H54 (cell line): ENCODE measurements around the gene FRZB.

Source experiments
- DNase-seq: peaks from one replicate; pipeline ENCODE4 v3.0.0; 2011; ENCODE audit warnings: low spot score, mixed read lengths; ENCODE audit not compliant: insufficient read length
- FAIRE-seq: peaks from 3 replicates; lab custom pipeline; 2011; peaks lifted over from hg19 to GRCh38; lab: Jason Lieb, UNC
- POLR2A ChIP-seq: IDR thresholded peaks from 2 replicates; pipeline ENCODE4 v1.6.1; 2011; ENCODE audit warnings: low read depth, mild to moderate bottlenecking, low read length

Gene FRZB

GRCh38 chr2:182845794-182846417 is 20.5 kb downstream of the FRZB start:
- TF ChIP-seq POLR2A: no peak
- FAIRE-seq (no peak), DNase-seq (no peak)

- no peak for TF ChIP-seq POLR2A
- FAIRE-seq (no peak), DNase-seq (no peak)
Measured at GRCh38 chr2:182836451-182836850, 30.0 kb downstream of the FRZB start.

- DNase-seq (no peak), FAIRE-seq (no peak)
- TF ChIP-seq POLR2A: no peak
Measured at GRCh38 chr2:182834293-182834692, 32.1 kb downstream of the FRZB start.

GRCh38 chr2:182833084-182833854 is 33.2 kb downstream of the FRZB start:
- FAIRE-seq: no peak
- no peak for DNase-seq
- no peak for TF ChIP-seq POLR2A

- FAIRE-seq: no peak
- no peak for TF ChIP-seq POLR2A
- DNase-seq: no peak
Measured at GRCh38 chr2:182831921-182832320, 34.5 kb downstream of the FRZB start.

- FAIRE-seq: no peak
- no peak for DNase-seq
- no peak for TF ChIP-seq POLR2A
Measured at GRCh38 chr2:182831101-182831500, 35.3 kb downstream of the FRZB start.

GRCh38 chr2:182827182-182827879 is 39.1 kb downstream of the FRZB start:
- no peak for TF ChIP-seq POLR2A
- FAIRE-seq (no peak), DNase-seq (no peak)

- TF ChIP-seq POLR2A: no peak
- FAIRE-seq (no peak), DNase-seq (no peak)
Measured at GRCh38 chr2:182826496-182826895, 39.9 kb downstream of the FRZB start.

- TF ChIP-seq POLR2A: no peak
- FAIRE-seq: no peak
- no peak for DNase-seq
Measured at GRCh38 chr2:182826064-182826463, 40.4 kb downstream of the FRZB start.

- no peak for TF ChIP-seq POLR2A
- FAIRE-seq: no peak
- DNase-seq: no peak
Measured at GRCh38 chr2:182824767-182825158, 41.7 kb downstream of the FRZB start.

- DNase-seq (no peak), FAIRE-seq (no peak)
- TF ChIP-seq POLR2A: no peak
Measured at GRCh38 chr2:182824056-182824766, 42.2 kb downstream of the FRZB start.

- no peak for TF ChIP-seq POLR2A
- FAIRE-seq (no peak), DNase-seq (no peak)
Measured at GRCh38 chr2:182822733-182823132, 43.7 kb downstream of the FRZB start.

- DNase-seq (no peak), FAIRE-seq (no peak)
- TF ChIP-seq POLR2A: no peak
Measured at GRCh38 chr2:182821182-182821581, 45.3 kb downstream of the FRZB start.

- DNase-seq: no peak
- TF ChIP-seq POLR2A: no peak
- no peak for FAIRE-seq
Measured at GRCh38 chr2:182819412-182819811, 47.0 kb downstream of the FRZB start.
